OCI-LY7 (cell line): ENCODE results near the gene CAPRIN2. TPM values are rescaled to one million over a fixed set of nuclear protein-coding genes. Genes with fewer than 3 reads are reported as not detected.

ENCODE experiments used
- BruUV-seq: library from RNA; stranded (reverse); fragments of 400-500 nt; replicated peaks from 2 replicates; lab custom pipeline; 2021; lab: Mats Ljungman, UMichigan
- CTCF ChIA-PET: fragments of 300-600 bp; sonication (Branson Sonifier 250); formaldehyde crosslinking; loops from one replicate; lab custom pipeline; 2022; ENCODE audit warnings: antibody characterized with exemption; ENCODE audit not compliant: unreplicated experiment; lab: Charles Lee
- POLR2A ChIA-PET: fragments of 300-600 bp; sonication (Branson Sonifier 250); formaldehyde crosslinking; loops from one replicate; lab custom pipeline; 2022; ENCODE audit warnings: antibody characterized with exemption; lab: Charles Lee
- DNase-seq: peaks from one replicate; pipeline ENCODE4 v3.0.0-alpha.2; 2015; ENCODE audit warnings: low spot score
- H2AFZ ChIP-seq: fragments of 200-600 bp; sonication (generic), shearing (Covaris generic); 2 replicates; pipeline ENCODE4 v1.6.1; 2014; ENCODE audit warnings: mild to moderate bottlenecking, antibody characterized with exemption, low read length, moderate library complexity
- H3K27ac ChIP-seq: fragments of 200-600 bp; sonication (generic); 2 replicates; pipeline ENCODE4 v1.5.1; 2014; ENCODE audit warnings: mixed run types, low read depth, mild to moderate bottlenecking, moderate library complexity, low read length, inconsistent platforms; ENCODE audit not compliant: poor library complexity, severe bottlenecking
- H3K36me3 ChIP-seq: fragments of 200-600 bp; sonication (generic); 2 replicates; pipeline ENCODE4 v1.6.1; 2014; ENCODE audit warnings: mild to moderate bottlenecking, antibody characterized with exemption, low read length, moderate library complexity, mixed read lengths; ENCODE audit not compliant: insufficient read depth
- H3K4me1 ChIP-seq: fragments of 200-600 bp; sonication (generic); 2 replicates; pipeline ENCODE4 v1.5.1; 2014; ENCODE audit warnings: mild to moderate bottlenecking, low read length; ENCODE audit not compliant: insufficient read depth, poor library complexity, severe bottlenecking
- H3K4me2 ChIP-seq: fragments of 200-600 bp; sonication (generic); 2 replicates; pipeline ENCODE4 v1.6.1; 2014; ENCODE audit warnings: mild to moderate bottlenecking, low read length
- H3K4me3 ChIP-seq: fragments of 200-600 bp; sonication (generic); 2 replicates; pipeline ENCODE4 v1.5.1; 2014; ENCODE audit warnings: mild to moderate bottlenecking, low read depth, low read length; ENCODE audit not compliant: poor library complexity, severe bottlenecking
- H3K79me2 ChIP-seq: fragments of 200-600 bp; sonication (generic); 2 replicates; pipeline ENCODE4 v1.6.1; 2016; ENCODE audit warnings: low read depth, mild to moderate bottlenecking, low read length, moderate library complexity, mixed read lengths; ENCODE audit not compliant: insufficient read depth
- H3K9me2 ChIP-seq: fragments of 200-600 bp; sonication (generic); 2 replicates; pipeline ENCODE4 v1.6.1; 2016; ENCODE audit warnings: mild to moderate bottlenecking, low read length, mixed read lengths; ENCODE audit not compliant: insufficient read depth
- H3K9me3 ChIP-seq: fragments of 200-600 bp; sonication (generic); 2 replicates; pipeline ENCODE4 v1.6.1; 2014; ENCODE audit warnings: mild to moderate bottlenecking, mixed run types, low read length, mixed read lengths
- H4K20me1 ChIP-seq: fragments of 200-600 bp; sonication (generic); 2 replicates; pipeline ENCODE4 v1.6.1; 2014; ENCODE audit warnings: mild to moderate bottlenecking, antibody characterized with exemption, low read length, moderate library complexity, mixed read lengths; ENCODE audit not compliant: insufficient read depth
- CTCF ChIP-seq: fragments of 200-600 bp; sonication (generic); conservative IDR thresholded peaks from 2 replicates; pipeline ENCODE4 v1.5.1; 2014; ENCODE audit warnings: mild to moderate bottlenecking, antibody characterized with exemption, low read length, moderate library complexity, mixed read lengths
- EZH2phosphoT487 ChIP-seq: fragments of 200-600 bp; sonication (generic); IDR thresholded peaks from 2 replicates; pipeline ENCODE4 v1.6.1; 2018; ENCODE audit warnings: low read depth, borderline replicate concordance, mild to moderate bottlenecking, mixed run types, antibody characterized with exemption, low read length, moderate library complexity, mixed read lengths
- intact Hi-C: fragments of 100-400 bp; cut with micrococcal nuclease; formaldehyde crosslinking; loops from one replicate; pipeline ENCODE4 v1.10.0; 2022; ENCODE audit not compliant: unreplicated experiment
- total RNA-seq, 2 experiments: library from RNA; depleted of rRNA in 1 of 2; stranded (reverse); fragments of >200 nt in 1 of 2; shearing (Covaris generic) in 1 of 2; gene quantifications; 2 replicates each; pipeline ENCODE4 v1.2.3, GENCODE V29; 2014 to 2022

The CAPRIN2 gene
- total RNA-seq, 2 experiments from 2014 or later, result 21.7 to 23.7 TPM

- ChIA-PET POLR2A (interaction anchor here (1.0 to 1.1 kb wide), 2 partner anchors 11 to 12 kb away, joined by 3 to 6 read pairs; no protein-coding TSS in a partner anchor), CTCF (no interaction called here)
- H3K4me2 ChIP-seq, result no peak overlapping the region
- BruUV-seq, result no TSS peak
- H3K27ac ChIP-seq, result no peak overlapping the region
- TF ChIP-seq CTCF, result no peak
- no peak for TF ChIP-seq EZH2phosphoT487
- H3K79me2 ChIP-seq, result no peaks in the 10 kb centered on the region
- DNase-seq, result no peak
- H3K36me3 ChIP-seq, result peaks cover 54% of the 10 kb centered on the region
- no peak overlapping the region for H2AFZ ChIP-seq
- H3K4me3 ChIP-seq, result no peak overlapping the region
- no peaks in the 10 kb centered on the region for H3K9me2 ChIP-seq
- no peaks in the 10 kb centered on the region for H3K4me1 ChIP-seq
- intact Hi-C loops, result no loop called here
- H4K20me1 ChIP-seq, result no peaks in the 10 kb centered on the region
- no peaks in the 10 kb centered on the region for H3K9me3 ChIP-seq
Observed at GRCh38 chr12:30679241-30679640, 75.5 kb downstream of the CAPRIN2 start.

- H3K9me3 ChIP-seq, result no peaks in the 10 kb centered on the region
- intact Hi-C loops, result no loop called here
- BruUV-seq, result no TSS peak
- peaks cover 55% of the 10 kb centered on the region for H3K36me3 ChIP-seq
- H2AFZ ChIP-seq, result no peak overlapping the region
- POLR2A ChIA-PET, result no interaction called here
- H3K79me2 ChIP-seq, result no peaks in the 10 kb centered on the region
- no peak overlapping the region for H3K4me3 ChIP-seq
- CTCF ChIA-PET, result no interaction called here
- H4K20me1 ChIP-seq, result no peaks in the 10 kb centered on the region
- H3K27ac ChIP-seq, result no peak overlapping the region
- no peaks in the 10 kb centered on the region for H3K9me2 ChIP-seq
- no peaks in the 10 kb centered on the region for H3K4me1 ChIP-seq
- DNase-seq, result no peak
- TF ChIP-seq EZH2phosphoT487, result no peak
- TF ChIP-seq CTCF, result no peak
- no peak overlapping the region for H3K4me2 ChIP-seq
Observed at GRCh38 chr12:30678221-30678620, 76.5 kb downstream of the CAPRIN2 start.

GRCh38 chr12:30661210-30661609 is 93.5 kb downstream of the CAPRIN2 start:
- Histone ChIP-seq H3K27ac (no peak overlapping the region), H3K79me2 (no peaks in the 10 kb centered on the region), H3K4me2 (no peak overlapping the region), H3K36me3 (peaks cover 48% of the 10 kb centered on the region), H4K20me1 (no peaks in the 10 kb centered on the region), H3K4me3 (no peak overlapping the region), H3K4me1 (no peaks in the 10 kb centered on the region), H3K9me3 (no peaks in the 10 kb centered on the region), H2AFZ (no peak overlapping the region), H3K9me2 (no peaks in the 10 kb centered on the region)
- POLR2A ChIA-PET, result interaction anchor here (0.5 to 1.1 kb wide), 5 partner anchors 34 to 296 kb away, joined by 3 to 4 read pairs (median 3); partner anchors contain the start of gene IPO8
- CTCF ChIA-PET, result no interaction called here
- no peak for DNase-seq
- intact Hi-C loops, result no loop called here
- TF ChIP-seq EZH2phosphoT487 (no peak), CTCF (no peak)
- BruUV-seq, result no TSS peak
